K562 (cell line): ENCODE data around the gene IP6K3. TPM values are rescaled to one million over a fixed set of nuclear protein-coding genes. Genes with fewer than 3 reads are reported as not detected.

Source experiments
- DIDO1 ChIP-seq: fragments of 450-650 bp; IDR thresholded peaks from 2 replicates; pipeline ENCODE4 v1.6.1; 2016; ENCODE audit warnings: low read depth, missing biosample characterization, missing genetic modification characterization
- FOS ChIP-seq: IDR thresholded peaks from 3 replicates; pipeline ENCODE4 v1.6.1; 2011; ENCODE audit not compliant: insufficient read length; ENCODE audit errors: extremely low read depth
- GABPA ChIP-seq: fragments of 200-800 bp; sonication (Bioruptor generic); conservative IDR thresholded peaks from 2 replicates; pipeline ENCODE4 v1.6.1; 2016; ENCODE audit warnings: low read depth, missing genetic modification characterization, missing compliant biosample characterization
- IRF2 ChIP-seq: sonication (generic); formaldehyde crosslinking; IDR thresholded peaks from 2 replicates; pipeline ENCODE4 v1.8.1; 2022; ENCODE audit warnings: mild to moderate bottlenecking, missing genetic modification reagents
- JUN ChIP-seq, 2 experiments: sonication (generic) in 1 of 2; formaldehyde crosslinking in 1 of 2; IDR thresholded peaks; 2 replicates each; pipeline versions ENCODE4 v1.6.1 to v1.8.0; 2012 to 2022; ENCODE audit warnings: borderline replicate concordance in 2 of 2, mild to moderate bottlenecking in 2 of 2, improper control_type of control experiment in 1 of 2, low read depth in 1 of 2, low read length in 1 of 2, missing genetic modification reagents in 1 of 2
- KDM5B ChIP-seq: fragments of 200-600 bp; sonication (generic); IDR thresholded peaks from 2 replicates; pipeline ENCODE4 v1.6.1; 2012; ENCODE audit warnings: low read depth, mild to moderate bottlenecking, moderate library complexity, low read length, control low read depth, inconsistent platforms; ENCODE audit not compliant: insufficient replicate concordance
- LCOR ChIP-seq: sonication (generic); formaldehyde crosslinking; IDR thresholded peaks from 2 replicates; pipeline ENCODE4 v1.8.0; 2022; ENCODE audit warnings: mild to moderate bottlenecking, missing genetic modification reagents
- NCOA6 ChIP-seq: fragments of 450-650 bp; IDR thresholded peaks from 2 replicates; pipeline ENCODE4 v1.6.1; 2017; ENCODE audit warnings: mild to moderate bottlenecking
- PURB ChIP-seq: sonication (generic); formaldehyde crosslinking; IDR thresholded peaks from 2 replicates; pipeline ENCODE4 v1.9.0; 2021; ENCODE audit warnings: low read depth, mild to moderate bottlenecking, missing genetic modification reagents
- TBP ChIP-seq: optimal IDR thresholded peaks from 2 replicates; pipeline ENCODE3; 2011; ENCODE audit warnings: low read depth, low read length, improper control_type of control experiment
- ZNF282 ChIP-seq: sonication (generic); formaldehyde crosslinking; IDR thresholded peaks from 2 replicates; pipeline ENCODE4 v1.8.1; 2023; ENCODE audit warnings: missing genetic modification reagents
- ZNF316 ChIP-seq: fragments of 450-650 bp; IDR thresholded peaks from 2 replicates; pipeline ENCODE4 v1.6.1; 2016
- ZNF668 ChIP-seq: fragments of 250-450 bp; sonication (Bioruptor Pico); IDR thresholded peaks from 2 replicates; pipeline ENCODE4 v1.8.0; 2022; ENCODE audit warnings: mild to moderate bottlenecking, inconsistent platforms
- polyA plus RNA-seq, 8 experiments: library from polyadenylated mRNA; depleted of rRNA in 4 of 8; stranded (reverse) in 5 of 8; unstranded in 3 of 8; fragments of >200 nt; fragmentation: Nextera tagmentation in 2 of 8; fragmentation: Illumina TruSeq in 1 of 8; extraction: Ambion mirVana in 2 of 8; extraction: Trizol in 1 of 8; gene quantifications; 2 replicates each; pipeline versions ENCODE4 v1.2.1 to v1.2.3, GENCODE V29; 2011 to 2014; ENCODE audit warnings: inconsistent platforms in 1 of 8, missing spikeins in 1 of 8
- total RNA-seq, 7 experiments: library from RNA; depleted of rRNA in 6 of 7; stranded (reverse); fragments of >200 nt in 6 of 7; fragmentation: Illumina TruSeq in 2 of 7; extraction: Trizol in 2 of 7; gene quantifications; 2 replicates each; pipeline versions ENCODE4 v1.2.1 to v1.2.3, GENCODE V29; 2011 to 2021; ENCODE audit warnings: low replicate concordance in 1 of 7
- TF ChIP-seq, protein P1 (sequence below): sonication (generic); formaldehyde crosslinking; IDR thresholded peaks from 2 replicates; pipeline ENCODE4 v1.8.1; 2023; ENCODE audit warnings: mild to moderate bottlenecking, missing genetic modification reagents
- TF ChIP-seq, protein P2 (sequence below): fragments of 250-450 bp; sonication (Bioruptor Pico); IDR thresholded peaks from 2 replicates; pipeline ENCODE4 v1.5.0; 2022; ENCODE audit warnings: mild to moderate bottlenecking
- TF ChIP-seq, protein P3 (sequence below): fragments of 450-650 bp; IDR thresholded peaks from 2 replicates; pipeline ENCODE4 v1.6.1; 2016; ENCODE audit warnings: missing biosample characterization, missing genetic modification characterization
- TF ChIP-seq, protein P4 (sequence below): sonication (generic); formaldehyde crosslinking; IDR thresholded peaks from 2 replicates; pipeline ENCODE4 v1.8.0; 2022; ENCODE audit warnings: mild to moderate bottlenecking, missing genetic modification reagents

Gene IP6K3
- total and polyA plus RNA-seq, 9 of the 15 experiments (the other 6 are each of a cell fraction or from before 2014, with no cell fraction given), result not detected

DNA sequence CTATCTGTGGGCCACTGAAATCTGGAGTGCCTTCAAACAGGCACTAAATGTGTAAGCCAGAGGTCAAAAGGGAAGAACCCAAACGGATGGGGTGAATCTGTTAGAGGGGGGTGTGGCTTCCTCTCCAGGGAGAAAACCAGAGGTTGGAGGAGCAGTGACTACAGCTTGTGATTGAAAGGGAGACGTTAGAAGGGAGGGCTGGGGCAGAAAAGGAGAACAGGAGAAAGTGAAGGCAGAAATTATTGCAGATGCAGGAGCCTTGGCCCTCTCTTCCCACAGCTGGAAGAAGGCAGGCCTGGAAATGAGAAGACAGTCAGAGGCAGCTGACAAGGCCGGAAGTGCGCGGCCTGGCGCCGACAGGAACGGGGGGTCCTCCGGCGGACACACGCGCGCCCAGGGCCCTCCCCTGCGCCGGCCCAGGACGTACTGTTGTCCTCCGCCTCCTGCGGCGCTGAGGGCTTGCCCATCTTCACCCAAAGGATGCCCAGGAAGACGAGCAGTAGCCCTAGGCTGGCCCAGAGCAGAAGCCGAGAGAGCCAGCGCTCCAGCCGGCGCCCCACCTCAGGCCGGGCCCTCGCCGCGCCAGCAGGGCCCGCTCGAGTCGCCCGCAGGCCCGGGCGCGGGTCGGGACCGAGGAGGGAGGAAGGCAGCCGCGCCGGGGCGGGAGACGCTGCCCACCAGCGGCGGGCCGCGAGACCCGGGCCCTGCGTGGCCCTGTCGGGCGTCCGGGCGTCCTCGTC is 41.4 kb upstream of the IP6K3 start (continued):
- TF ChIP-seq ZNF668, result no peak
- TF ChIP-seq, protein P1, sequence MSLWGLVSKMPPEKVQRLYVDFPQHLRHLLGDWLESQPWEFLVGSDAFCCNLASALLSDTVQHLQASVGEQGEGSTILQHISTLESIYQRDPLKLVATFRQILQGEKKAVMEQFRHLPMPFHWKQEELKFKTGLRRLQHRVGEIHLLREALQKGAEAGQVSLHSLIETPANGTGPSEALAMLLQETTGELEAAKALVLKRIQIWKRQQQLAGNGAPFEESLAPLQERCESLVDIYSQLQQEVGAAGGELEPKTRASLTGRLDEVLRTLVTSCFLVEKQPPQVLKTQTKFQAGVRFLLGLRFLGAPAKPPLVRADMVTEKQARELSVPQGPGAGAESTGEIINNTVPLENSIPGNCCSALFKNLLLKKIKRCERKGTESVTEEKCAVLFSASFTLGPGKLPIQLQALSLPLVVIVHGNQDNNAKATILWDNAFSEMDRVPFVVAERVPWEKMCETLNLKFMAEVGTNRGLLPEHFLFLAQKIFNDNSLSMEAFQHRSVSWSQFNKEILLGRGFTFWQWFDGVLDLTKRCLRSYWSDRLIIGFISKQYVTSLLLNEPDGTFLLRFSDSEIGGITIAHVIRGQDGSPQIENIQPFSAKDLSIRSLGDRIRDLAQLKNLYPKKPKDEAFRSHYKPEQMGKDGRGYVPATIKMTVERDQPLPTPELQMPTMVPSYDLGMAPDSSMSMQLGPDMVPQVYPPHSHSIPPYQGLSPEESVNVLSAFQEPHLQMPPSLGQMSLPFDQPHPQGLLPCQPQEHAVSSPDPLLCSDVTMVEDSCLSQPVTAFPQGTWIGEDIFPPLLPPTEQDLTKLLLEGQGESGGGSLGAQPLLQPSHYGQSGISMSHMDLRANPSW (CRISPR knock-in tag), result no peak
- peak; percentile 68 for TF ChIP-seq GABPA
- TF ChIP-seq, protein P2, sequence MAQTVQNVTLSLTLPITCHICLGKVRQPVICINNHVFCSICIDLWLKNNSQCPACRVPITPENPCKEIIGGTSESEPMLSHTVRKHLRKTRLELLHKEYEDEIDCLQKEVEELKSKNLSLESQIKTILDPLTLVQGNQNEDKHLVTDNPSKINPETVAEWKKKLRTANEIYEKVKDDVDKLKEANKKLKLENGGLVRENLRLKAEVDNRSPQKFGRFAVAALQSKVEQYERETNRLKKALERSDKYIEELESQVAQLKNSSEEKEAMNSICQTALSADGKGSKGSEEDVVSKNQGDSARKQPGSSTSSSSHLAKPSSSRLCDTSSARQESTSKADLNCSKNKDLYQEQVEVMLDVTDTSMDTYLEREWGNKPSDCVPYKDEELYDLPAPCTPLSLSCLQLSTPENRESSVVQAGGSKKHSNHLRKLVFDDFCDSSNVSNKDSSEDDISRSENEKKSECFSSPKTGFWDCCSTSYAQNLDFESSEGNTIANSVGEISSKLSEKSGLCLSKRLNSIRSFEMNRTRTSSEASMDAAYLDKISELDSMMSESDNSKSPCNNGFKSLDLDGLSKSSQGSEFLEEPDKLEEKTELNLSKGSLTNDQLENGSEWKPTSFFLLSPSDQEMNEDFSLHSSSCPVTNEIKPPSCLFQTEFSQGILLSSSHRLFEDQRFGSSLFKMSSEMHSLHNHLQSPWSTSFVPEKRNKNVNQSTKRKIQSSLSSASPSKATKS (CRISPR knock-in tag), result no peak
- 0 out of 2 replicates have a peak, but pooled peaks have one; percentile 50 for TF ChIP-seq LCOR (CRISPR knock-in tag)
- peak; percentile 36 for TF ChIP-seq KDM5B
- TF ChIP-seq JUN (IDR thresholded peaks at IDR 0.05; ENCODE audit: borderline replicate concordance, low read depth, low read length), result peak; percentile 13; the same call in 1 of the 2 replicates
- no peak for TF ChIP-seq JUN (CRISPR knock-in tag; IDR thresholded peaks at IDR 0.05; ENCODE audit: borderline replicate concordance)
- TF ChIP-seq NCOA6, result no peak
- no peak for TF ChIP-seq PURB (CRISPR knock-in tag)
- no peak for TF ChIP-seq DIDO1
- TF ChIP-seq IRF2, result no peak
- no peak for TF ChIP-seq ZNF282 (CRISPR knock-in tag)
- TF ChIP-seq ZNF316, result no peak
- TF ChIP-seq, protein P3, sequence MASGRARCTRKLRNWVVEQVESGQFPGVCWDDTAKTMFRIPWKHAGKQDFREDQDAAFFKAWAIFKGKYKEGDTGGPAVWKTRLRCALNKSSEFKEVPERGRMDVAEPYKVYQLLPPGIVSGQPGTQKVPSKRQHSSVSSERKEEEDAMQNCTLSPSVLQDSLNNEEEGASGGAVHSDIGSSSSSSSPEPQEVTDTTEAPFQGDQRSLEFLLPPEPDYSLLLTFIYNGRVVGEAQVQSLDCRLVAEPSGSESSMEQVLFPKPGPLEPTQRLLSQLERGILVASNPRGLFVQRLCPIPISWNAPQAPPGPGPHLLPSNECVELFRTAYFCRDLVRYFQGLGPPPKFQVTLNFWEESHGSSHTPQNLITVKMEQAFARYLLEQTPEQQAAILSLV (tag), result no peak
- TF ChIP-seq TBP, result peak; percentile 46
- TF ChIP-seq, protein P4, sequence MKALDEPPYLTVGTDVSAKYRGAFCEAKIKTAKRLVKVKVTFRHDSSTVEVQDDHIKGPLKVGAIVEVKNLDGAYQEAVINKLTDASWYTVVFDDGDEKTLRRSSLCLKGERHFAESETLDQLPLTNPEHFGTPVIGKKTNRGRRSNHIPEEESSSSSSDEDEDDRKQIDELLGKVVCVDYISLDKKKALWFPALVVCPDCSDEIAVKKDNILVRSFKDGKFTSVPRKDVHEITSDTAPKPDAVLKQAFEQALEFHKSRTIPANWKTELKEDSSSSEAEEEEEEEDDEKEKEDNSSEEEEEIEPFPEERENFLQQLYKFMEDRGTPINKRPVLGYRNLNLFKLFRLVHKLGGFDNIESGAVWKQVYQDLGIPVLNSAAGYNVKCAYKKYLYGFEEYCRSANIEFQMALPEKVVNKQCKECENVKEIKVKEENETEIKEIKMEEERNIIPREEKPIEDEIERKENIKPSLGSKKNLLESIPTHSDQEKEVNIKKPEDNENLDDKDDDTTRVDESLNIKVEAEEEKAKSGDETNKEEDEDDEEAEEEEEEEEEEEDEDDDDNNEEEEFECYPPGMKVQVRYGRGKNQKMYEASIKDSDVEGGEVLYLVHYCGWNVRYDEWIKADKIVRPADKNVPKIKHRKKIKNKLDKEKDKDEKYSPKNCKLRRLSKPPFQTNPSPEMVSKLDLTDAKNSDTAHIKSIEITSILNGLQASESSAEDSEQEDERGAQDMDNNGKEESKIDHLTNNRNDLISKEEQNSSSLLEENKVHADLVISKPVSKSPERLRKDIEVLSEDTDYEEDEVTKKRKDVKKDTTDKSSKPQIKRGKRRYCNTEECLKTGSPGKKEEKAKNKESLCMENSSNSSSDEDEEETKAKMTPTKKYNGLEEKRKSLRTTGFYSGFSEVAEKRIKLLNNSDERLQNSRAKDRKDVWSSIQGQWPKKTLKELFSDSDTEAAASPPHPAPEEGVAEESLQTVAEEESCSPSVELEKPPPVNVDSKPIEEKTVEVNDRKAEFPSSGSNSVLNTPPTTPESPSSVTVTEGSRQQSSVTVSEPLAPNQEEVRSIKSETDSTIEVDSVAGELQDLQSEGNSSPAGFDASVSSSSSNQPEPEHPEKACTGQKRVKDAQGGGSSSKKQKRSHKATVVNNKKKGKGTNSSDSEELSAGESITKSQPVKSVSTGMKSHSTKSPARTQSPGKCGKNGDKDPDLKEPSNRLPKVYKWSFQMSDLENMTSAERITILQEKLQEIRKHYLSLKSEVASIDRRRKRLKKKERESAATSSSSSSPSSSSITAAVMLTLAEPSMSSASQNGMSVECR (CRISPR knock-in tag), result peak; percentile 68
- TF ChIP-seq FOS, result no peak
